ENCODE results near the gene NISCH. TPM values are rescaled to one million over a fixed set of nuclear protein-coding genes. Genes with fewer than 3 reads are reported as not detected.

The NISCH gene
- total and polyA plus RNA-seq, 2 experiments from 2014 or later: 18.4 to 76.4 TPM

- 0 out of 2 replicates have a peak overlapping the region, but pooled peaks have one; percentile 34 for H3K27ac Mint-ChIP-seq
- no peaks in the 10 kb centered on the region for H3K9me3 Mint-ChIP-seq
- Histone ChIP-seq H3K79me2 (replicated peaks; ENCODE audit: insufficient read depth) (peaks cover 57% of the 10 kb centered on the region), H3K27ac (ENCODE audit: low read depth) (no peak overlapping the region), H3K27me3 (ENCODE audit: insufficient read depth) (no peaks in the 10 kb centered on the region), H3K4me2 (no peak overlapping the region), H4K20me1 (replicated peaks; ENCODE audit: insufficient read depth) (peaks cover 7% of the 10 kb centered on the region), H3K4me3 (no peak overlapping the region), H3K36me3 (ENCODE audit: insufficient read depth) (peaks cover 13% of the 10 kb centered on the region), H3K9me2 (ENCODE audit: insufficient read depth) (no peaks in the 10 kb centered on the region), H3F3A (replicated peaks; ENCODE audit: low read depth) (0 out of 2 replicates have a peak, but pooled peaks cover 6% of the 10 kb centered on the region), H2AFZ (no peak overlapping the region), H3K4me1 (ENCODE audit: insufficient read depth) (no peaks in the 10 kb centered on the region)
- H3K27me3 Mint-ChIP-seq (ENCODE audit: insufficient read depth, low read depth, poor library complexity): peaks cover 4% of the 10 kb centered on the region
- ATAC-seq (no peak), DNase-seq (ENCODE audit: low spot score) (no peak)
- H3K4me3 Mint-ChIP-seq: no peak overlapping the region
- H3K4me1 Mint-ChIP-seq: no peaks in the 10 kb centered on the region; the same call in 2 of the 3 replicates
- TF ChIP-seq STAT1 (IDR thresholded peaks at IDR 0.05; ENCODE audit: unreplicated experiment): no peak
- peaks cover 33% of the 10 kb centered on the region for H3K36me3 Mint-ChIP-seq (ENCODE audit: low read depth)
These were observed 12.9 kb downstream of the NISCH start for GRCh38 chr3:52468336-52468735.

GRCh38 chr3:52469001-52469400, 13.6 kb downstream of the NISCH start:
- peaks cover 37% of the 10 kb centered on the region for H3K36me3 Mint-ChIP-seq (ENCODE audit: low read depth)
- no peak for DNase-seq (ENCODE audit: low spot score)
- no peaks in the 10 kb centered on the region; the same call in 2 of the 3 replicates for H3K4me1 Mint-ChIP-seq
- H3K27ac ChIP-seq (ENCODE audit: low read depth): no peak overlapping the region
- H3K4me1 ChIP-seq (ENCODE audit: insufficient read depth): no peaks in the 10 kb centered on the region
- peaks cover 4% of the 10 kb centered on the region for H3K27me3 Mint-ChIP-seq (ENCODE audit: insufficient read depth, low read depth, poor library complexity)
- no peaks in the 10 kb centered on the region for H3K9me3 Mint-ChIP-seq
- H4K20me1 ChIP-seq (replicated peaks; ENCODE audit: insufficient read depth): peaks cover 9% of the 10 kb centered on the region
- H3K4me2 ChIP-seq: no peak overlapping the region
- H3K4me3 ChIP-seq: no peak overlapping the region
- 0 out of 2 replicates have a peak, but pooled peaks cover 10% of the 10 kb centered on the region for H3F3A ChIP-seq (replicated peaks; ENCODE audit: low read depth)
- H3K79me2 ChIP-seq (replicated peaks; ENCODE audit: insufficient read depth): peaks cover 51% of the 10 kb centered on the region
- H3K27ac Mint-ChIP-seq: no peak overlapping the region
- no peaks in the 10 kb centered on the region for H3K9me2 ChIP-seq (ENCODE audit: insufficient read depth)
- no peaks in the 10 kb centered on the region for H3K27me3 ChIP-seq (ENCODE audit: insufficient read depth)
- no peak for ATAC-seq
- H3K4me3 Mint-ChIP-seq: no peak overlapping the region
- H2AFZ ChIP-seq: no peak overlapping the region
- H3K36me3 ChIP-seq (ENCODE audit: insufficient read depth): peaks cover 19% of the 10 kb centered on the region
- no peak for TF ChIP-seq STAT1 (IDR thresholded peaks at IDR 0.05; ENCODE audit: unreplicated experiment)
- no peak for TF ChIP-seq ZNF114 (CRISPR knock-in tag; IDR thresholded peaks at IDR 0.05)
- no peak for TF ChIP-seq REST (IDR thresholded peaks at IDR 0.05; ENCODE audit: unreplicated experiment)
- TF ChIP-seq ZNF462 (CRISPR knock-in tag; IDR thresholded peaks at IDR 0.05): no peak
- TF ChIP-seq POLR2AphosphoS5 (IDR thresholded peaks at IDR 0.05; ENCODE audit: low read depth): no peak
- TF ChIP-seq CREB1 (CRISPR knock-in tag; IDR thresholded peaks at IDR 0.05; ENCODE audit: low read depth): no peak
- TF ChIP-seq CTCF (conservative IDR thresholded peaks at IDR 0.05; ENCODE audit: low read depth in 2 of 2): no peak
- TF ChIP-seq ETS1 (IDR thresholded peaks at IDR 0.05): no peak
- no peak for TF ChIP-seq EZH2phosphoT487 (IDR thresholded peaks at IDR 0.05; ENCODE audit: unreplicated experiment)

Data from GM23338 (cell line).